WTC11 (cell line): ENCODE data around the gene KRTAP10-6. TPM values are rescaled to one million over a fixed set of nuclear protein-coding genes. Genes with fewer than 3 reads are reported as not detected.

Source experiments
- ATAC-seq: fragments of 200-7000 bp; cut with Tn5 transposase; 2 replicates; pipeline ENCODE4 v1.10.0; 2021; ENCODE audit warnings: mild to moderate bottlenecking, moderate library complexity
- CTCF ChIA-PET: fragments of 300-600 bp; sonication (Branson Sonifier 250); formaldehyde crosslinking; loops from one replicate; lab custom pipeline; 2021; ENCODE audit warnings: antibody characterized with exemption; lab: Charles Lee
- POLR2A ChIA-PET: fragments of 350-600 bp; sonication (Branson Sonifier 250); formaldehyde crosslinking; loops from one replicate; lab custom pipeline; 2021; ENCODE audit warnings: antibody characterized with exemption; lab: Charles Lee
- DNase-seq: peaks from one replicate; pipeline ENCODE4 v3.0.0; 2021; ENCODE audit warnings: low spot score
- H3K27ac Mint-ChIP-seq: 2 replicates; pipeline ENCODE4 v1.8.0; 2021; ENCODE audit warnings: mixed read lengths
- H3K27me3 Mint-ChIP-seq: 2 replicates; pipeline ENCODE4 v1.8.0; 2021; ENCODE audit warnings: low read depth, mild to moderate bottlenecking, moderate library complexity, mixed read lengths
- H3K36me3 Mint-ChIP-seq: 2 replicates; pipeline ENCODE4 v1.8.0; 2021; ENCODE audit warnings: mixed read lengths
- H3K4me1 Mint-ChIP-seq: 2 replicates; pipeline ENCODE4 v1.8.0; 2022; ENCODE audit warnings: mixed read lengths
- H3K4me3 Mint-ChIP-seq: 2 replicates; pipeline ENCODE4 v1.8.0; 2021; ENCODE audit warnings: mild to moderate bottlenecking, moderate library complexity, mixed read lengths
- H3K9me3 Mint-ChIP-seq: 2 replicates; pipeline ENCODE4 v1.8.0; 2021; ENCODE audit warnings: mixed read lengths
- ATF1 ChIP-seq: sonication (generic); formaldehyde crosslinking; IDR thresholded peaks from 2 replicates; pipeline ENCODE4 v1.8.1; 2023; ENCODE audit warnings: mild to moderate bottlenecking, moderate library complexity, missing genetic modification reagents
- ATF6 ChIP-seq: sonication (generic); formaldehyde crosslinking; IDR thresholded peaks from 2 replicates; pipeline ENCODE4 v1.8.1; 2023; ENCODE audit warnings: mild to moderate bottlenecking, missing genetic modification reagents
- ETV6 ChIP-seq: sonication (generic); formaldehyde crosslinking; IDR thresholded peaks from 2 replicates; pipeline ENCODE4 v1.8.1; 2022; ENCODE audit warnings: mild to moderate bottlenecking, missing genetic modification reagents
- FOXP1 ChIP-seq: sonication (generic); formaldehyde crosslinking; IDR thresholded peaks from 2 replicates; pipeline ENCODE4 v1.8.0; 2022; ENCODE audit warnings: missing genetic modification reagents, mild to moderate bottlenecking, moderate library complexity, borderline replicate concordance
- GABPB1 ChIP-seq: sonication (generic); formaldehyde crosslinking; IDR thresholded peaks from 2 replicates; pipeline ENCODE4 v1.8.1; 2023; ENCODE audit warnings: mild to moderate bottlenecking, missing genetic modification reagents
- GRHL2 ChIP-seq: fragments of 250-450 bp; sonication (Bioruptor Pico); IDR thresholded peaks from 2 replicates; pipeline ENCODE4 v1.8.0; 2022; ENCODE audit warnings: mild to moderate bottlenecking, moderate library complexity; ENCODE audit not compliant: insufficient replicate concordance, severe bottlenecking
- KAT7 ChIP-seq: sonication (generic); formaldehyde crosslinking; IDR thresholded peaks from 2 replicates; pipeline ENCODE4 v1.8.1; 2023; ENCODE audit warnings: missing genetic modification reagents, mild to moderate bottlenecking, borderline replicate concordance
- MXD4 ChIP-seq: fragments of 250-450 bp; sonication (Bioruptor Pico); IDR thresholded peaks from 2 replicates; pipeline ENCODE4 v1.8.0; 2021; ENCODE audit warnings: mild to moderate bottlenecking, moderate library complexity, borderline replicate concordance
- NR1H2 ChIP-seq: sonication (generic); formaldehyde crosslinking; IDR thresholded peaks from 2 replicates; pipeline ENCODE4 v1.9.0; 2021; ENCODE audit warnings: mild to moderate bottlenecking, moderate library complexity, missing genetic modification reagents
- OVOL2 ChIP-seq: fragments of 250-450 bp; sonication (Bioruptor Pico); IDR thresholded peaks from 2 replicates; pipeline ENCODE4 v1.9.0; 2021; ENCODE audit warnings: mild to moderate bottlenecking, borderline replicate concordance
- RELA ChIP-seq: sonication (generic); formaldehyde crosslinking; IDR thresholded peaks from 2 replicates; pipeline ENCODE4 v1.8.1; 2022; ENCODE audit warnings: missing genetic modification reagents, mild to moderate bottlenecking, borderline replicate concordance
- TEAD1 ChIP-seq: sonication (generic); formaldehyde crosslinking; IDR thresholded peaks from 2 replicates; pipeline ENCODE4 v1.8.0; 2022; ENCODE audit warnings: mild to moderate bottlenecking, missing genetic modification reagents
- ZNF121 ChIP-seq: sonication (generic); formaldehyde crosslinking; IDR thresholded peaks from 2 replicates; pipeline ENCODE4 v1.8.0; 2023; ENCODE audit warnings: missing genetic modification reagents
- ZNF219 ChIP-seq: sonication (generic); formaldehyde crosslinking; IDR thresholded peaks from 2 replicates; pipeline ENCODE4 v1.8.0; 2023; ENCODE audit warnings: missing genetic modification reagents, mild to moderate bottlenecking, borderline replicate concordance
- total RNA-seq: library from RNA; stranded (reverse); gene quantifications from 3 replicates; pipeline ENCODE4 v1.2.3, GENCODE V29; 2021
- TF ChIP-seq, protein P1 (sequence below): sonication (generic); formaldehyde crosslinking; IDR thresholded peaks from 2 replicates; pipeline ENCODE4 v1.8.1; 2023; ENCODE audit warnings: mild to moderate bottlenecking, moderate library complexity, missing genetic modification reagents
- TF ChIP-seq, protein P2 (sequence below): fragments of 250-450 bp; sonication (Bioruptor Pico); IDR thresholded peaks from 2 replicates; pipeline ENCODE4 v1.8.0; 2021; ENCODE audit warnings: mild to moderate bottlenecking
- TF ChIP-seq, protein P3 (sequence below): sonication (generic); formaldehyde crosslinking; conservative IDR thresholded peaks from 2 replicates; pipeline ENCODE4 v1.8.1; 2022; ENCODE audit warnings: mild to moderate bottlenecking, missing genetic modification reagents
- TF ChIP-seq, protein P4 (sequence below): sonication (generic); formaldehyde crosslinking; IDR thresholded peaks from 2 replicates; pipeline ENCODE4 v1.8.1; 2023; ENCODE audit warnings: mild to moderate bottlenecking, missing genetic modification reagents
- TF ChIP-seq, protein P5 (sequence below): sonication (generic); formaldehyde crosslinking; IDR thresholded peaks from 2 replicates; pipeline ENCODE4 v1.8.0; 2023; ENCODE audit warnings: missing genetic modification reagents, mild to moderate bottlenecking, borderline replicate concordance
- TF ChIP-seq, protein P6 (sequence below): sonication (generic); formaldehyde crosslinking; IDR thresholded peaks from 2 replicates; pipeline ENCODE4 v1.8.0; 2022; ENCODE audit warnings: mild to moderate bottlenecking, missing genetic modification reagents
- TF ChIP-seq, protein P7 (sequence below): sonication (generic); formaldehyde crosslinking; IDR thresholded peaks from 2 replicates; pipeline ENCODE4 v1.8.0; 2022; ENCODE audit warnings: mild to moderate bottlenecking, missing genetic modification reagents

KRTAP10-6 gene
- total RNA-seq, 1 experiment from 2014 or later = 0.17 TPM

DNA sequence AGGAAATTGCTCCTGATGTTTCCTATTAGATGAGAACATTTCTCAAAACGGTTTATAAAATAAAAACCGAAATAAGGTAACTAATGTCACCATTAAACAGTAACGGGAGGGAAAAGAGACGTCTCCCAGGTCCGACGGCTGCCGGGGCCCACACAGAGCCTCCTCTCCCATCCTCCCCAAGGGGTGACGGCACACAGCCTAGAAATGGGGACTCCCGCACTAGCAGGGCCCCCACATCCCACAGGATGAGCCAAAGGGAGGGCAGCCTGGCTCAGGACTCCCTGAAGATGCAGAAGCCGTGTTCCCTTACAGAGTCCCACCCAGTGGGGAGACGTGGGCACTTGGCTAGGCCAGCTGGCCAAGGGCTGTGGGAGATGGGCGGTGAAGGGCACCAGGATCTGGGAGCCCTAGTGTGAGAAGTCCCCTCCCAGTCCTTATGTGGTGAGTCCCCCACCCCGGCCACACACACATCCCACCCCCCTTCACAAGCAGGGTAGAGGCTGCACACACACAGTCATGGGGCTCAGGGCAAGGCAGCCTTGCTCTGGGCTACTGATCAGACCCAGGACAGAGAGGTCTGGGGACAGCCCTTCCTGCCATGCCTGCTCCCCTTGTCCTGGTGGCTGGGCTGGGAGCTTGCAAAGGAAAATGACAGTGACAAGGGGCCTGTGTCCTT, 37.0 kb downstream of the KRTAP10-6 start:
- TF ChIP-seq TEAD1 (CRISPR knock-in tag) (no peak), ZNF121 (no peak), FOXP1 (CRISPR knock-in tag) (no peak)
- TF ChIP-seq, protein P1, sequence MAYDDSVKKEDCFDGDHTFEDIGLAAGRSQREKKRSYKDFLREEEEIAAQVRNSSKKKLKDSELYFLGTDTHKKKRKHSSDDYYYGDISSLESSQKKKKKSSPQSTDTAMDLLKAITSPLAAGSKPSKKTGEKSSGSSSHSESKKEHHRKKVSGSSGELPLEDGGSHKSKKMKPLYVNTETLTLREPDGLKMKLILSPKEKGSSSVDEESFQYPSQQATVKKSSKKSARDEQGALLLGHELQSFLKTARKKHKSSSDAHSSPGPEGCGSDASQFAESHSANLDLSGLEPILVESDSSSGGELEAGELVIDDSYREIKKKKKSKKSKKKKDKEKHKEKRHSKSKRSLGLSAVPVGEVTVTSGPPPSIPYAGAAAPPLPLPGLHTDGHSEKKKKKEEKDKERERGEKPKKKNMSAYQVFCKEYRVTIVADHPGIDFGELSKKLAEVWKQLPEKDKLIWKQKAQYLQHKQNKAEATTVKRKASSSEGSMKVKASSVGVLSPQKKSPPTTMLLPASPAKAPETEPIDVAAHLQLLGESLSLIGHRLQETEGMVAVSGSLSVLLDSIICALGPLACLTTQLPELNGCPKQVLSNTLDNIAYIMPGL = no peak
- ChIA-PET CTCF (no interaction called here), POLR2A (no interaction called here)
- Mint-ChIP-seq H3K36me3 (no peaks in the 10 kb centered on the region), H3K27ac (no peak overlapping the region), H3K9me3 (peaks cover under 1% of the 10 kb centered on the region), H3K4me3 (no peak overlapping the region), H3K4me1 (peaks cover 37% of the 10 kb centered on the region), H3K27me3 (no peaks in the 10 kb centered on the region; the same call in none of the 2 replicates)
- DNase-seq (no peak), ATAC-seq (no peak)

DNA sequence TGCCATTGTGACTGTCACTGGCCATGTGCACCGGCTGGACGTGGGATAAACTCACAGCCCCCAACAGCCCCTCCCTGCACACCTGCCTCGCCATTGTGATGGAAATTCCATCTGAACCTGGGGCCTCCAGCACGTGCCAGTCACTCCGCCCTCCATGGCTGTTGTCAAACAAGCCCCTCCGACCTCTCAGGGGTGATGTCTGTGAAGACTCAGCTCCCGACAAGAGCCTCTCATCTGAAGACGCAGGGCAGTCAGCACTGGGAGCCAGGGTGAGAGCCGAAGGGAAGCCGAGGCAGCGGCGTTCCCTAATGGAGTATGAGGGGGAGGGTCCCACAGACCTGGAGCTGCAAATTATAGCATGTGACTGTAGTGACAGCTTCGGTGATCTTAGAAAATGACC, 39.6 kb downstream of the KRTAP10-6 start:
- Mint-ChIP-seq H3K36me3 (no peaks in the 10 kb centered on the region), H3K4me3 (no peak overlapping the region), H3K27ac (0 out of 2 replicates have a peak overlapping the region, but pooled peaks have one; percentile 38), H3K27me3 (no peaks in the 10 kb centered on the region), H3K4me1 (peaks cover 54% of the 10 kb centered on the region), H3K9me3 (0 out of 2 replicates have a peak, but pooled peaks cover 2% of the 10 kb centered on the region)
- no peak for DNase-seq
- ATAC-seq = no peak
- POLR2A ChIA-PET = interaction anchor here (0.6 kb wide), 1 partner anchor 42 kb away, joined by 4 read pairs; no protein-coding TSS in a partner anchor
- CTCF ChIA-PET = interaction anchor here (1.0 to 1.2 kb wide), 4 partner anchors 40 to 241 kb away, joined by 3 to 4 read pairs (median 3); partner anchors contain the start of gene KRTAP10-6
- TF ChIP-seq, protein P2, sequence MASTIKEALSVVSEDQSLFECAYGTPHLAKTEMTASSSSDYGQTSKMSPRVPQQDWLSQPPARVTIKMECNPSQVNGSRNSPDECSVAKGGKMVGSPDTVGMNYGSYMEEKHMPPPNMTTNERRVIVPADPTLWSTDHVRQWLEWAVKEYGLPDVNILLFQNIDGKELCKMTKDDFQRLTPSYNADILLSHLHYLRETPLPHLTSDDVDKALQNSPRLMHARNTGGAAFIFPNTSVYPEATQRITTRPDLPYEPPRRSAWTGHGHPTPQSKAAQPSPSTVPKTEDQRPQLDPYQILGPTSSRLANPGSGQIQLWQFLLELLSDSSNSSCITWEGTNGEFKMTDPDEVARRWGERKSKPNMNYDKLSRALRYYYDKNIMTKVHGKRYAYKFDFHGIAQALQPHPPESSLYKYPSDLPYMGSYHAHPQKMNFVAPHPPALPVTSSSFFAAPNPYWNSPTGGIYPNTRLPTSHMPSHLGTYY (CRISPR knock-in tag) = no peak
- TF ChIP-seq ATF1 (CRISPR knock-in tag) (no peak), NR1H2 (CRISPR knock-in tag) (no peak), GABPB1 (no peak), ATF6 (CRISPR knock-in tag) (no peak), RELA (CRISPR knock-in tag) (no peak), MXD4 (CRISPR knock-in tag) (no peak), ZNF219 (no peak), ETV6 (CRISPR knock-in tag) (no peak), GRHL2 (no peak), KAT7 (no peak), OVOL2 (CRISPR knock-in tag) (no peak)
- TF ChIP-seq, protein P3, sequence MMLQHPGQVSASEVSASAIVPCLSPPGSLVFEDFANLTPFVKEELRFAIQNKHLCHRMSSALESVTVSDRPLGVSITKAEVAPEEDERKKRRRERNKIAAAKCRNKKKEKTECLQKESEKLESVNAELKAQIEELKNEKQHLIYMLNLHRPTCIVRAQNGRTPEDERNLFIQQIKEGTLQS (CRISPR knock-in tag) = no peak
- TF ChIP-seq, protein P4, sequence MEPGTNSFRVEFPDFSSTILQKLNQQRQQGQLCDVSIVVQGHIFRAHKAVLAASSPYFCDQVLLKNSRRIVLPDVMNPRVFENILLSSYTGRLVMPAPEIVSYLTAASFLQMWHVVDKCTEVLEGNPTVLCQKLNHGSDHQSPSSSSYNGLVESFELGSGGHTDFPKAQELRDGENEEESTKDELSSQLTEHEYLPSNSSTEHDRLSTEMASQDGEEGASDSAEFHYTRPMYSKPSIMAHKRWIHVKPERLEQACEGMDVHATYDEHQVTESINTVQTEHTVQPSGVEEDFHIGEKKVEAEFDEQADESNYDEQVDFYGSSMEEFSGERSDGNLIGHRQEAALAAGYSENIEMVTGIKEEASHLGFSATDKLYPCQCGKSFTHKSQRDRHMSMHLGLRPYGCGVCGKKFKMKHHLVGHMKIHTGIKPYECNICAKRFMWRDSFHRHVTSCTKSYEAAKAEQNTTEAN (CRISPR knock-in tag) = no peak
- TF ChIP-seq, protein P5, sequence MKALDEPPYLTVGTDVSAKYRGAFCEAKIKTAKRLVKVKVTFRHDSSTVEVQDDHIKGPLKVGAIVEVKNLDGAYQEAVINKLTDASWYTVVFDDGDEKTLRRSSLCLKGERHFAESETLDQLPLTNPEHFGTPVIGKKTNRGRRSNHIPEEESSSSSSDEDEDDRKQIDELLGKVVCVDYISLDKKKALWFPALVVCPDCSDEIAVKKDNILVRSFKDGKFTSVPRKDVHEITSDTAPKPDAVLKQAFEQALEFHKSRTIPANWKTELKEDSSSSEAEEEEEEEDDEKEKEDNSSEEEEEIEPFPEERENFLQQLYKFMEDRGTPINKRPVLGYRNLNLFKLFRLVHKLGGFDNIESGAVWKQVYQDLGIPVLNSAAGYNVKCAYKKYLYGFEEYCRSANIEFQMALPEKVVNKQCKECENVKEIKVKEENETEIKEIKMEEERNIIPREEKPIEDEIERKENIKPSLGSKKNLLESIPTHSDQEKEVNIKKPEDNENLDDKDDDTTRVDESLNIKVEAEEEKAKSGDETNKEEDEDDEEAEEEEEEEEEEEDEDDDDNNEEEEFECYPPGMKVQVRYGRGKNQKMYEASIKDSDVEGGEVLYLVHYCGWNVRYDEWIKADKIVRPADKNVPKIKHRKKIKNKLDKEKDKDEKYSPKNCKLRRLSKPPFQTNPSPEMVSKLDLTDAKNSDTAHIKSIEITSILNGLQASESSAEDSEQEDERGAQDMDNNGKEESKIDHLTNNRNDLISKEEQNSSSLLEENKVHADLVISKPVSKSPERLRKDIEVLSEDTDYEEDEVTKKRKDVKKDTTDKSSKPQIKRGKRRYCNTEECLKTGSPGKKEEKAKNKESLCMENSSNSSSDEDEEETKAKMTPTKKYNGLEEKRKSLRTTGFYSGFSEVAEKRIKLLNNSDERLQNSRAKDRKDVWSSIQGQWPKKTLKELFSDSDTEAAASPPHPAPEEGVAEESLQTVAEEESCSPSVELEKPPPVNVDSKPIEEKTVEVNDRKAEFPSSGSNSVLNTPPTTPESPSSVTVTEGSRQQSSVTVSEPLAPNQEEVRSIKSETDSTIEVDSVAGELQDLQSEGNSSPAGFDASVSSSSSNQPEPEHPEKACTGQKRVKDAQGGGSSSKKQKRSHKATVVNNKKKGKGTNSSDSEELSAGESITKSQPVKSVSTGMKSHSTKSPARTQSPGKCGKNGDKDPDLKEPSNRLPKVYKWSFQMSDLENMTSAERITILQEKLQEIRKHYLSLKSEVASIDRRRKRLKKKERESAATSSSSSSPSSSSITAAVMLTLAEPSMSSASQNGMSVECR = no peak
- TF ChIP-seq, protein P6, sequence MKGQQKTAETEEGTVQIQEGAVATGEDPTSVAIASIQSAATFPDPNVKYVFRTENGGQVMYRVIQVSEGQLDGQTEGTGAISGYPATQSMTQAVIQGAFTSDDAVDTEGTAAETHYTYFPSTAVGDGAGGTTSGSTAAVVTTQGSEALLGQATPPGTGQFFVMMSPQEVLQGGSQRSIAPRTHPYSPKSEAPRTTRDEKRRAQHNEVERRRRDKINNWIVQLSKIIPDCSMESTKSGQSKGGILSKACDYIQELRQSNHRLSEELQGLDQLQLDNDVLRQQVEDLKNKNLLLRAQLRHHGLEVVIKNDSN (CRISPR knock-in tag) = peak; percentile 52; the same call in 1 of the 2 replicates
- TF ChIP-seq, protein P7, sequence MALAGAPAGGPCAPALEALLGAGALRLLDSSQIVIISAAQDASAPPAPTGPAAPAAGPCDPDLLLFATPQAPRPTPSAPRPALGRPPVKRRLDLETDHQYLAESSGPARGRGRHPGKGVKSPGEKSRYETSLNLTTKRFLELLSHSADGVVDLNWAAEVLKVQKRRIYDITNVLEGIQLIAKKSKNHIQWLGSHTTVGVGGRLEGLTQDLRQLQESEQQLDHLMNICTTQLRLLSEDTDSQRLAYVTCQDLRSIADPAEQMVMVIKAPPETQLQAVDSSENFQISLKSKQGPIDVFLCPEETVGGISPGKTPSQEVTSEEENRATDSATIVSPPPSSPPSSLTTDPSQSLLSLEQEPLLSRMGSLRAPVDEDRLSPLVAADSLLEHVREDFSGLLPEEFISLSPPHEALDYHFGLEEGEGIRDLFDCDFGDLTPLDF (CRISPR knock-in tag) = no peak
